Activated CD4-positive, alpha-beta T cell treated with anti-CD3 and anti-CD28 coated beads, Interleukin-2, amount 50 U/mL, for 1 hour (primary cell): Measurements from ENCODE around the gene ALDH3A1.
A peak's percentile ranks its signal among the peaks of the same experiment; 100 is the strongest.

ENCODE experiments used
- DNase-seq: peaks from one replicate; pipeline ENCODE4 v3.0.0-alpha.2; 2020

The ALDH3A1 gene

GRCh38 chr17:19740933-19741332, 7.2 kb downstream of the ALDH3A1 start:
- DNase-seq: no peak

- DNase-seq: no peak
Measured at GRCh38 chr17:19739241-19740201, 8.6 kb downstream of the ALDH3A1 start.

GRCh38 chr17:19738757-19739156, 9.3 kb downstream of the ALDH3A1 start:
- no peak for DNase-seq

GRCh38 chr17:19738073-19738449, 10.0 kb downstream of the ALDH3A1 start:
- no peak for DNase-seq

- DNase-seq: no peak
Measured at GRCh38 chr17:19737305-19738072, 10.6 kb downstream of the ALDH3A1 start.

GRCh38 chr17:19736071-19736470, 12.0 kb downstream of the ALDH3A1 start:
- DNase-seq: no peak

GRCh38 chr17:19733953-19734526, 14.1 kb downstream of the ALDH3A1 start:
- no peak for DNase-seq

GRCh38 chr17:19731626-19732025, 16.5 kb downstream of the ALDH3A1 start:
- no peak for DNase-seq

- DNase-seq: no peak
Measured at GRCh38 chr17:19730843-19731242, 17.3 kb downstream of the ALDH3A1 start.

GRCh38 chr17:19729900-19730299, 18.2 kb downstream of the ALDH3A1 start:
- DNase-seq: no peak

GRCh38 chr17:19728084-19728495, 20.0 kb downstream of the ALDH3A1 start:
- no peak for DNase-seq

GRCh38 chr17:19727501-19728078, 20.5 kb downstream of the ALDH3A1 start:
- no peak for DNase-seq

GRCh38 chr17:19726631-19727376, 21.3 kb downstream of the ALDH3A1 start:
- DNase-seq: no peak

GRCh38 chr17:19725486-19725885, 22.6 kb downstream of the ALDH3A1 start:
- no peak for DNase-seq

- DNase-seq: peak; percentile 30
Measured at GRCh38 chr17:19724501-19725420, 23.3 kb downstream of the ALDH3A1 start.

- no peak for DNase-seq
Measured at GRCh38 chr17:19723964-19724363, 24.1 kb downstream of the ALDH3A1 start.

- no peak for DNase-seq
Measured at GRCh38 chr17:19720631-19721426, 27.3 kb downstream of the ALDH3A1 start.

- no peak for DNase-seq
Measured at GRCh38 chr17:19720210-19720475, 28.0 kb downstream of the ALDH3A1 start.

GRCh38 chr17:19719355-19720209, 28.5 kb downstream of the ALDH3A1 start:
- DNase-seq: no peak
